HG03575 (cell line): ENCODE data around the gene SERPINA12.
"Not testable (repeated sequence)": the region's sequence is repeated elsewhere in the genome, so short reads cannot be mapped to it uniquely, and the experiment has no call there.

Experiments used
- ATAC-seq: cut with Tn5 transposase; IDR thresholded peaks from one replicate; pipeline ENCODE4 v1.9.1; 2021; ENCODE audit not compliant: unreplicated experiment, insufficient number of reproducible peaks, low FRiP score; ENCODE audit errors: extremely low read depth

The SERPINA12 gene

DNA sequence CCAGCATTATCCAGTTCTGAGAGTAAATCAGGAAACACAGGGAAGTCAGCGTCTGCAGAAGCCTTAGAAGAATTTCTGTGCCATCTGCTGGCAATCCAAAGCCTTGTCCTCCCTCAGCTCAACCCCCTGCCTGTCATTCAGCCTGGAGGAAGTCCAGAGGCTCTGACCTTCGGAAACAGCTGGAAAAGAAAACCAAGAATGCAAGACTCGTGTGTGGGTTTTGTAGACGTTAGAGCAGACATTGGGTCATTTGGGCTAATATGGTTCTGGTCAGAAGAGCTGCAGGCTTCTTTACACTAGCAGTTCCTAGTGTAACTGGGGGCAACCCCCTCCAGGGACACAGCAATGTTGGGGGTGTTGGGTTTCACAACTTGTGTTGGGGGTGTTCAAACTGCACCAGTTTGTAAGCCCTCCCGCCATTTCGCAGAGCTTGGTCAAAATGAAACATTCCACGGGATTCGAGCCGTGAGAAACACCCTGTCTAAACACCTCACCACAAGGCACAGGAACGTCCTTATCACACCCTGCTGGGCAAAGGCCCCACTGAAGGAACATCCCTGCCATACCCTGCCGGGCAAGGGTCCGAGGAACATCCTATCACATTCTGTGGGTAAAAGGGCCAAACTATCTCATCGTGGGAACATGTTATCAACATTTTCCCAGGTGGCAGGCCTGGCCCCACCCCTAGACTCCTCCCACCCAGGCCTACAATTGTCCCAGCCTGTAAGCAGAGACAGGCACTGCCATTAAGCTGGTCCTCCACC lies 30.9 kb upstream of the SERPINA12 start:
- no peak for ATAC-seq

DNA sequence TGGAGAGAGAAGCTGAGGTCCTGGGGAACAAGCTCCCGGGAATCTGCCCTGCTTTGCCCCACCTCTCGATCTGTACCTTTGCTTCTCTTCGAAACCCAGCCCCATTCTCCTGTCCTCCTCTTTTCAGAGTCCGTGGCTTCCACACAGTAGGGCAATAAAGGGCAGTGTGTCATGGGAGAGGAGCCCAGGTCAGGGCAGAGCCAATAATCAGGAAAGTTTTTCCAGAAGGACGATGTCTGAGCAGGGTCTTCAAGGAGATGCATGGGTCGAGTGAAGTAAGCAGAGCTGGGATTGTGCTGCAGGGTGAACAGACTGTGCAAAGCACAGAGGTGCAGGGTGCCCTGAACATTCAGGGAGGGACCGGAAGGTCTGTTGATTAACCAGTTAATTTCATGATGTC lies 29.9 kb upstream of the SERPINA12 start:
- ATAC-seq = no peak

DNA sequence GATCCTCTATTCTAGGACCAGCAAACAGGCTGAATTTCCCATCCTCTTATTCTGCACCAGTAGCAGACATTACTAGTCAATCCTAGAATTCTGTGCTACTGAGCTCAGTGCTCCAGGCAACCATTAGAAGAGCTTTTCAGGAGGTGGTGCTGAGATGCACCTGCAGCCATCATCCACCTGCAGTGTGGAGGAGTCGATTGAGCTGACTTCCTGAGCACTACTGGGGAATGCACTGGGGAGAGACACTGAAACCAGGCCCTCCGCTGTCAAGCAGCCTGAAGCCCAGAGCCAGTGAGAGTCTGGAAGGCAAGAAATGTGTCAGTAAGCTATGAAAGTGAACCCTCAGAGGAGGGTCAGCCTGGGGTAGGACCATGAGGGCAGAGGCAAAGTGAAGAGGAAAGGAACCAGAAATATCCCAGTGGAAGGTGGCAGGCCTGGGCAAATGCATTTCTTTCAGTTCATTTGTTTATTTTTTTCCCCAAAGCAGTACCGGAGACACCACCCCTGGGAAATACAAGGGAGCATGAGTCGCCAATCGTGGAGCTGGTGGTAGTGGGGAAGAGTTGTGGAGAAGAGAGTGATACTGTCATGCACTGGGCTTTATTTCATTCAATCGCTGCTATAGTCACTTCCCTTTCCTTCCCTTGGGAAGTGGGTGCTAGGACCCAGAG lies 28.9 kb upstream of the SERPINA12 start:
- no peak for ATAC-seq

DNA sequence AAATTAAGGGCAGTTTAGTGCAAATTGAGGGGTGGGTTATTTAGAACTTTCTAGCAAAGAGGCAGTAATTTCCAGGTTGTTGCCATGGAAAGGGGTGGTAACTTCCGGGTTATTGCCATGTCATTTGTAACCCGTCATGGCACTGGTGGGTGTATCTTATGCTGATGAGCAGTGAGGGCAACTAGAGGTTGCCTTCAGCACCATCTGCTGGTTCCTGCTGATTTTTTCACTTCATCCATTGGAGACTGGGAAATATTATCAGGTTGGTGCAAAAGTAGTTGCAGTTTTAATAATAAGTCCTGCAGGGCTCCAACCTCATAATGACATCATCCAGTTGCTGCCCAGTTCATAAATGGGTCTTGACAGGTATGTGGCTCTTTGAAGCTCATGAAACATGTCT lies 27.6 kb upstream of the SERPINA12 start:
- ATAC-seq = no peak

DNA sequence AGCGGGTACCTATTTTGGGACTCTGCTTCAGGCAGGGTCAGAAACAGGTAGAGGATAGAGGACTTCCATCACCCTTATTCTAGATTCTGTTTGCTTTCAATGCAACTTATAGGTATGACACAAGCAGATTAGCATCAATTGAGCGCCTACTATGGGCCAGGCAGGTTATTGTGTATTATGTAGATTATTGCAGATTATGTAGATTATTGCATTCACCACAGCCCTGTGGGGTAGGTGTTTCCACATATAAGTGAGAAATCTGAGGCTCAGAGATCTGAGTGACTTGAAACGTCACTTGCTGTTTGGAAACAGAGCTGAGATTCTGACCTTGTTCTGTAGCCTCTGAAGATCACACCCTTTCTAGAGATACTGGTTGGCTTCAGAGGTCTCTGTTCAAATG lies 26.2 kb upstream of the SERPINA12 start:
- no peak for ATAC-seq

DNA sequence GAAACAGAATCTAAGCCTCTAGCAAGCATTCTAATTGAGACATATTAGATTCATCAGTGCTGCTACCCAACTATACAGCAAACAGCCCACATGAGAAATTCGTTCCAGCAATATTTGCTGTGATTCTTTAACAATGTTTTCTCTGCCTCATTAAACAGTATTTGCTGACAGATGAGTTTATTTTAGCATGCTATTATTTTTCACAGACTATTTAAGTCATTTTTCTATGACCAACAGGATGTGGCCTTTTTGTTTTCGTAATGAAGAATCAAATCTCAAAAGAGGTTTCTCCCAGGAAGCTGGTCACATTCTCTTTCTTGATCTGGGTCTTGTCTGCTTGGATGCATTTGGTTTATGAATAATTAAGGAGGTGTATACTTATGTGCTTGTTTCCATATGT lies 23.2 kb upstream of the SERPINA12 start:
- no peak for ATAC-seq

DNA sequence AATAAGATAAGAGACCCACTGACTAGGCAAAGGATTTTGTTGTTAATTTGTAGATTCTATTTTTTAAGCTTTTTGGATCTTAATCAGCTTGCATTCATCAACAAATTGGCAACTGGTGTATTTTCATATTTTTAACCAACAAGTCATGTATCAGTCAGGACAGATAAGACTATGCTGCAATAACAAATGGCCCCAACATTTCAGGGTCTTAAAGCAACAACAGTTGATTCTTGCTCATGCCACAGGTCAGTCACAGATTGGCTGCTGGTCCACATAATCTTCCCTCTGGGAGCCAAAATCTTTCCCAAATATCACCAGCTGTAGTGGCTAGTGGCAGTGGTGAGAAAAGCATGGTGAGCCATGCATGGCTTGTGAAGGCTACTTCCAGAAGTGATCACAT lies 21.9 kb upstream of the SERPINA12 start:
- no peak for ATAC-seq

DNA sequence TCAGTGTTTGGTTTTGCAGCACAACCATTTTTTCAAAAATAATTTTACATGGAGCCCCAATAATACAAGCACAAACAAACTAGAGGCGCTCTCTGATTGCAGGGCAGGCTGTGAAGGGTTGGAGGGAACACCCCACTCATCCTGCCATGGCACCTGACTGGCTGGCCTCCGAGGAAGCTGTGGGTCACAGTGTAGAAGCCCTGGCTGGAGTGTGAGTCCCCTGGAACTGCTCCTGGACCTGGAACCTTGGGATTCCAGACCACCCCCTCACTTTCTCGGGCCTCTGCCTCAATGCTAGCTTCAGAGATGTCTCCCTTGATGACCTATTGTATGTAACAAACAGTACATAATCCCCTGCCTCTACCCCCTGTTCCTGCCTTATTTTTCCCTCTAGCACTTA lies 14.8 kb upstream of the SERPINA12 start:
- no peak for ATAC-seq

DNA sequence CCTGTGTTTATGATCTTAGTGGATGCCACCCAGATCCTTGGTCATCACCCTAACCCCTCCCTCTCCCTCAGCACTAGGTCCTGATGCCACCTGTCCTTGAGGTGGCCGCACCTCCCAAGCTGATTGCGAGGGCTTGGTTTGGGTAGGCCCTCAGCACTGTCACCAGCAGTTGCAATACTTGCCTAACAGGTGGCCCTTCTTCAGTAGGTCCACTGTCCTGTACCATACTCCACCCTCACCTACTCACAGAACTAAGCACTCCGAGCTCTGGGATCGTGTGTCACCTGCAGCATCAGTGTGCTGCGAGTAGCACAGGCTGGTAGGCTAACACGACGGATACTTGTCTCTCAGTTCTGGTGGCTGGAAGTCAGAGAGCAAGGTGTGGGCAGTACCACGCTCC lies 14.0 kb upstream of the SERPINA12 start:
- no peak for ATAC-seq

DNA sequence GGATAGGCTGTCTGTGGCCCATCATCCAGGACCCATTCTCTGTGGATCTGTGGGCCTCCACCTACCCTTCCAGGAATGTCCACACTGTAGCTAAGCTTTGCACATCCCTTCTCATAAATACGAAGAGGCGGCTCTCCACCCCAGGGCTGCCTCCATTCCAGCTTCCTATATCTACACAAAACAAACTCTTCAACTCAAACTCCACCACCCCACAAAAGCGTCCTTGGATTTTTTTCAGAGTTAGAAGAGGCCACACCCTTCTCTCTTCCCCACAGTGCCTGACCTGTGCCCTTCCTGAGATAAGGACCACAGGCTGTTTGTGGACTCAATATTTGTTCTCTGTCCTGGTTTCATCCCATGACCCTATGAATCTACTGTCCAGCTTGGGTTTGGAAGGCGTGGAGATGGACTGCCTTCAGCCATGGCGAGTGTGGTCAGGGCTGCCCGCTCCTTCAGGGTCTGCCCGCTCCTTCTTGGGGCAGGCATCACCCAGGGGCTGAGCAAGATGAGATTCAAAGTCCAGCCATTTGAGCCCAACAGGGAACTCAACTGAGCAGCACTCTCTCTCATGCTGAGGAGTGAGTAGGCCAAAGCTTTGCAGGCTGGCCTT lies 13.0 kb upstream of the SERPINA12 start:
- ATAC-seq = no peak

DNA sequence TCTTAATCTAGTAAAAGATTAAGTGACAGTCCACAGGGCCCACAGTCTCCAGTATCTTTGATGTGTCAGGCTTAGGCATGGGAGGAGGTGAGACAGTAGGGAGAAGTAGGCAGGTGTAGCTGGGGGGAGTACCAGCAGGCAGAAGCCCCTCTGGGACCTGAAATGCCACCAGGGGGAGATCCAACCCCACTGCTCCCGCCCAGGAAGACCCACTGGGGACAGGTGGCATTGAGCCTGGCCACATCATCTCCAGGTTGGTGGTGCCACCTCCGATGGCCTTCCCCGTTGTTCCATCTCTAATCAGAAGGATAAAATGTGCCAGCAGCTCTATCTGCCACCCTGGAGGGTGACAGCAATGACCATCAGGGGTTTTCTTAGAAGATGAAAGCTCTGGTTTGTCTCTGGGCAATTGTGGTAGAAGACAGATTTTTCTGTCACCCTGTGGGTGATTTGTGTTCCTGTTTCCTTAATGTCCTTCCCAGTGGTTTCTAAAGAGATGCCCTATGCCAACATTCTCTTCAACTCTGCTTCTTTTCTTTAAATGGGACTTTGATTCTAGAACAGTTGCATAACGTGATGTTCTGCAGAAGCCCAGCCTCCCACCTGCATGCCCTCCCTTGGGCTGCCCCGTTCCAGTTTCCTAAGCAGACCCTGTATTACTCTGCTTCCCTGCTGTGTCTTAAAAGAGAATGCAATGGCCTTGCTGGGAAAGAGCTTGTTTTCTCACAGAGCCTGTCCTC lies 12.3 kb upstream of the SERPINA12 start:
- no peak for ATAC-seq

DNA sequence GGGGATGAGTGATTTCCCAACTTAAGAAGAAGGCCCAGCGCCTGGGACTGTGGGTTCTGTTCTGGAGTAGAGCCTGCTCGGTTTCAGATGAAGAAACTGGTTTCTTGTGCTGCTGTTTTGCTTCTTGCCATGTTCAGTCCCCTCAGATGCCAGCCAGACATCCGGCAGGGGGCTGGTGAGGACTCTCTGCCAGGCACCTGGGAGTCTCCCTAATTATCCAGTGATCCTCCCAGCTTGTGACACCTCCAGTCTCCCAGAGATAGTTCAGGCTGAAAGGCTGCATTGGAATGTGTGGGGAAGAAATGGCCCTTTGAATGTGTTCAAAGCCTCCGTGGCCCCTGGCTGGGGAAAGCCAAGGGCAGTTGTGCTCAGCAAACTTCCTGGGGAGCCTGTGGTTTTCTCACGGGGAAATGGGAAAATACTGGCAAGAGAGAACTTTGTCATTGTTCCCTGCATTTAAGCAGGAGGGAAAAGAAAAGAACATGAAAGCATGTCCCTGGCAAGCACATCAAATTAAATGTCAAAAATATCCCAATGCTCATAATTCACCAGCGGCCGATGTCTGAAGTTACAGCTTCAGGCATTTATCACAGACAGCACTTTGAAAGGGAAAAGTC lies 8.5 kb upstream of the SERPINA12 start:
- no peak for ATAC-seq

DNA sequence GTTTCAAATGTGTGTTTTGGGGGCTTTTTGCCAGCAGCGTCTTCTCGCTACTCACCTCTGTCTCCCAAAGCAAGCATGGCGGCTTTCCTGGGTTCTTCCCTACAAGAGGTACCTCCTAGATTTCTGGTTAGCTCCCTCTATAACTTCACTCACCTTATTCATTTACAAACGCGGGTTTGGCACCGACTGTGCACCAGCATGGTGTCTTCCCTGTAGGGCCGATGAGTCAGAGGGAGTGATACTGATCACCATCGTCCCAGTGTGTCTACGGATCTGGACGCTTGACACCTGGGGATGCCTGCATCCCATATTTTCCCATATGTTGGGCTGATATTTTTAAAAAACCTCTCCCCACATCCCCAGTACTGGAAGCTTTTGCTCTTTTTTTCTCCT lies 8.0 kb upstream of the SERPINA12 start:
- no peak for ATAC-seq

DNA sequence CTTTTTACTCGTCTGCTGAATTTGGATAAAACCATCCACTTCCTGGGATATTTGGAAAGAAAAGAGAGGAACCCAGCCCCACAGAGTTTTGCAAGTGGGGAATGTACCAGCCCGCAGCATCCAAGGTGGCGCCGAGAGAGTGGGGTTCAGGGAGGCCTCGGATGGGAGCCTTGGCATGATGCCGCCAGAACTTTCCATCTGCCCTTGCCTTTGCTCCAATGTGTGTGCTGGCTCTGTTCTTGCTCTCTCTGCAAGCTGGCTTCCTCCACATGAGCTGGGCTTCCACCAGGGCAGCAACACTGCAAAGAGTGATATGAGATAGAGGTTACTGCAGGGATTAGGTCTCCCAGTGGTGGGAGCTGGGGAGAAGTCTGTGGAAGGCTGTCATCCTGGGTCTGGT lies 6.6 kb upstream of the SERPINA12 start:
- no peak for ATAC-seq

DNA sequence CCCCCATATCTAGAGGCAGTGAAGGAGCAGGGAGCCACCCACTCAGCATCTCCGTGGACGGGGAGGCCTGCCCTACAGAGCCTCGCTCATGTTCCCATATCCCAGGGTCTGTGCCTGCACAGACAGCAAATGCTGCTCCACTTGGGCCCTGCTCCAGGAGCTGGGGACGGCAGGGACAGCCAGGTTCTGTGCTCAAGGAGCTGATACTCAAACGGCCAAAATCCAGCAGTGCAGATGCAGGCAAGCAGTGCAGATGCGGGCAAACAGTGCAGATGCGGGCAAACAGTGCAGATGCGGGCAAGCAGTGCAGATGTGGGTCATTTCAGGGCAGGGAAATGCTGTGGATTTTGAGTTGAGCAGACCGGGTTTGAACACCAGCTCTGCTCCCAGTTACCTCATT lies 6.2 kb upstream of the SERPINA12 start:
- no peak for ATAC-seq

DNA sequence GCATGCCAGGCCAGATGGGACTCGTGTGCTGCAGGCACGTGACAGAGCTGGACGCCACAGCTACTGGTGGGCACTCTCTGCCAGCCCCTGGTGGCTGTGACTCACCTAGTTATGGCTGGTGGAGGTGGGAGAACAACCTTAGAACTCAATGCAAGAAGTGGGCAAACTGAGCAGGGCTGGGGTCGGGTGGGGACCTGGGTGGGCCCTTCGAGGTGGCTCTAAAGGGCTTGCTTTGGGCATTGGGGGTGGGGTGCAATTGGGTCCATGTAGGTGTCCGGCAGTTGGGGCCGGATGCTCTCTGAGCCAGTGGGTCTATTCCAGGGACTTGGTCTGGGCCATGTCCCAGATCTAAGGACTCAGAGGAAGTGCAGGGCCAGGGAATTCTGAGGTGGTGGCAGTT lies 5.1 kb upstream of the SERPINA12 start:
- ATAC-seq = no peak

DNA sequence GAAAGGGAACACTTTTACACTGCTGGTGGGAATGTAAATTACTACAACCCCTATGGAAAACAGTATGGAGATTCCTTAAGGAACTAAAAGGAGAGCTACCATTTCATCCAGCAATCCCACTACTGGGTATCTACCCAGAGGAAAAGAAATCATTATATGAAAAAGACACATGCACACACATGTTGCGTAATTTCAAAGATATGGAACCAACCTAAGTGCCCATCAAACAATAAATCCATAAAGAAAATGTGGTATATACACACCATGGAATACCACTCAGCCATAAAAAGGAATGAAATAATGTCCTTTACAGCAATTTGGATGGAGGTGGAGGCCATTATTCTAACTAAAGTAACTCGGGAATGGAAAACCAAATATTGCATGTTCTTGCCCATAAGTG lies 1.2 kb upstream of the SERPINA12 start:
- not testable (repeated sequence) for ATAC-seq

DNA sequence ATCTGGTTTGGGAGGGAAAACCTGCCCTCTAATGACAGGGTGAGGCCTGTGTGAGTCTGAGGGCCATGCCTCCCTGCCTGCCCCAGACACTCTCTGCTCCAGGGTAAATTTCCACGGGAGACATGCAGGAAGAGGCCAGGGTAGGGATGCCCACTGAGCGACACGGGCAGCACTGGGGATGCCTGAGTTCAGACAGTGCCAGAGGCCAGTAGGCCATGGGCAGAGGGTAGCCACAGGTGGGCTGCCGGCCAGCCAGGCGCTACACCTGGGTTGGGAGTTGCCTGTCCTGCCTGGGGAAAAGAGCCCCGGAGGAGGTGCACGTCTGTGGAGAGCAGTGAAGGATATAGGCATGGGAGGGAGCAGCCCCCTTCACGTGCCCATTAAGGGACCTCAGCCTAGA lies 3.6 kb downstream of the SERPINA12 start:
- no peak for ATAC-seq

DNA sequence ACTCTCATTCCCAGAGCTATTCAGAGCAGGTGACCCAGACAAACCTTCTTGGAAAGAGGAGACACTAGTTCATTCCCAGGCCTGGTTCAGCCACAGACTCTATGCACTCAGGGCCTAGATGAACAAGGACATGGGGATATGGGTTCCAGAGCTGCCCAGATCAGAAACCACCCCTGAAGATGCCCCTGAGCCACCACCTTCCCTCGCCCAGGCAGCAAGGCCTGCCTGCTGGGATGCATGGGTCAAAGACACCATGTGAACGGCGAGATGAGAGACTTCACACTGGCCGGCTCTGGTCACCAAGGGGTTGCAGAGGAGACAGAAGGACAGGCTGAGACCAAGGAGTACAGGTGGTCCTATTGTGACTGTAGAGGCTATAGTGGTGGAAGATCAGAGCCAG lies 4.1 kb downstream of the SERPINA12 start:
- ATAC-seq = no peak
